ENCODE data around the gene CAPZA2. TPM values are rescaled to one million over a fixed set of nuclear protein-coding genes. Genes with fewer than 3 reads are reported as not detected.
"Not testable (repeated sequence)": the region's sequence is repeated elsewhere in the genome, so short reads cannot be mapped to it uniquely, and the experiment has no call there.

CAPZA2 gene
- total RNA-seq, 1 experiment from 2014 or later: 173 TPM

- no peaks in the 10 kb centered on the region for H3K36me3 Mint-ChIP-seq (ENCODE audit: insufficient read depth, unreplicated experiment)
- H3K9me3 Mint-ChIP-seq (ENCODE audit: unreplicated experiment): no peaks in the 10 kb centered on the region
- ChIA-PET CTCF (interaction anchor here (0.6 to 7.1 kb wide), 35 partner anchors 8 to 772 kb away, joined by 3 to 91 read pairs (median 5); no protein-coding TSS in a partner anchor), POLR2A (interaction anchor here (0.6 to 1.6 kb wide), 4 partner anchors 10 to 197 kb away, joined by 3 to 5 read pairs (median 3); partner anchors contain the start of gene ST7)
- intact Hi-C loops (cut with micrococcal nuclease): loop anchor here (1.0 to 5.0 kb wide), 5 partner anchors 55 to 457 kb away; no protein-coding TSS in a partner anchor
- peaks cover 6% of the 10 kb centered on the region for H3K4me1 Mint-ChIP-seq (ENCODE audit: insufficient read depth, unreplicated experiment)
- DNase-seq (ENCODE audit: unreplicated experiment): peak; percentile 84
- H3K27ac Mint-ChIP-seq (ENCODE audit: low read depth, unreplicated experiment): no peak overlapping the region
- H3K27me3 Mint-ChIP-seq (ENCODE audit: insufficient read depth, unreplicated experiment): no peaks in the 10 kb centered on the region
- no peak overlapping the region for H3K4me3 Mint-ChIP-seq (ENCODE audit: unreplicated experiment)
- BruUV-seq (replicated peaks): no TSS peak
- peak; percentile 84 for TF ChIP-seq CTCF (IDR thresholded peaks at IDR 0.05; ENCODE audit: unreplicated experiment)
Observed at GRCh38 chr7:116929914-116930913, 67.8 kb downstream of the CAPZA2 start.

GRCh38 chr7:116932566-116932965 lies 70.2 kb downstream of the CAPZA2 start:
- no peaks in the 10 kb centered on the region for H3K36me3 Mint-ChIP-seq (ENCODE audit: insufficient read depth, unreplicated experiment)
- DNase-seq (ENCODE audit: unreplicated experiment): no peak

GRCh38 chr7:116933465-116933864 lies 71.1 kb downstream of the CAPZA2 start:
- ChIA-PET POLR2A (interaction anchor here (0.8 to 1.6 kb wide), 3 partner anchors 21 to 186 kb away, joined by 3 to 4 read pairs (median 4); no protein-coding TSS in a partner anchor), CTCF (interaction anchor here (0.6 to 7.1 kb wide), 8 partner anchors 15 to 757 kb away, joined by 3 to 91 read pairs (median 4); no protein-coding TSS in a partner anchor)
- Mint-ChIP-seq H3K27ac (ENCODE audit: low read depth, unreplicated experiment) (no peak overlapping the region), H3K27me3 (ENCODE audit: insufficient read depth, unreplicated experiment) (peaks cover 15% of the 10 kb centered on the region), H3K36me3 (ENCODE audit: insufficient read depth, unreplicated experiment) (no peaks in the 10 kb centered on the region), H3K4me1 (ENCODE audit: insufficient read depth, unreplicated experiment) (peaks cover 6% of the 10 kb centered on the region), H3K4me3 (ENCODE audit: unreplicated experiment) (no peak overlapping the region), H3K9me3 (ENCODE audit: unreplicated experiment) (no peaks in the 10 kb centered on the region)
- intact Hi-C loops (cut with micrococcal nuclease): loop anchor here (5.0 kb wide), 1 partner anchor 454 kb away; no protein-coding TSS in a partner anchor
- DNase-seq (ENCODE audit: unreplicated experiment): no peak
- TF ChIP-seq CTCF (IDR thresholded peaks at IDR 0.05; ENCODE audit: unreplicated experiment): no peak
- no TSS peak for BruUV-seq (replicated peaks)

More at GRCh38 chr7:116932566-116932965, 70.2 kb downstream of the CAPZA2 start:
- TF ChIP-seq CTCF (IDR thresholded peaks at IDR 0.05; ENCODE audit: unreplicated experiment): no peak
- H3K27me3 Mint-ChIP-seq (ENCODE audit: insufficient read depth, unreplicated experiment): peaks cover 15% of the 10 kb centered on the region
- CTCF ChIA-PET: interaction anchor here (0.6 to 7.1 kb wide), 19 partner anchors 8 to 756 kb away, joined by 3 to 91 read pairs (median 3); no protein-coding TSS in a partner anchor
- peaks cover 6% of the 10 kb centered on the region for H3K4me1 Mint-ChIP-seq (ENCODE audit: insufficient read depth, unreplicated experiment)
- no peak overlapping the region for H3K27ac Mint-ChIP-seq (ENCODE audit: low read depth, unreplicated experiment)
- intact Hi-C loops (cut with micrococcal nuclease): loop anchor here (5.0 kb wide), 1 partner anchor 455 kb away; no protein-coding TSS in a partner anchor
- POLR2A ChIA-PET: interaction anchor here (0.5 to 1.6 kb wide), 3 partner anchors 22 to 475 kb away, joined by 3 to 4 read pairs (median 4); no protein-coding TSS in a partner anchor
- no peaks in the 10 kb centered on the region for H3K9me3 Mint-ChIP-seq (ENCODE audit: unreplicated experiment)
- no TSS peak for BruUV-seq (replicated peaks)
- H3K4me3 Mint-ChIP-seq (ENCODE audit: unreplicated experiment): no peak overlapping the region

- Mint-ChIP-seq H3K4me1 (ENCODE audit: insufficient read depth, unreplicated experiment) (peaks cover 6% of the 10 kb centered on the region), H3K9me3 (ENCODE audit: unreplicated experiment) (no peaks in the 10 kb centered on the region), H3K27me3 (ENCODE audit: insufficient read depth, unreplicated experiment) (peaks cover 15% of the 10 kb centered on the region), H3K27ac (ENCODE audit: low read depth, unreplicated experiment) (no peak overlapping the region), H3K4me3 (ENCODE audit: unreplicated experiment) (no peak overlapping the region), H3K36me3 (ENCODE audit: insufficient read depth, unreplicated experiment) (no peaks in the 10 kb centered on the region)
- intact Hi-C loops (cut with micrococcal nuclease): loop anchor here (5.0 kb wide), 1 partner anchor 453 kb away; no protein-coding TSS in a partner anchor
- CTCF ChIA-PET: interaction anchor here (0.7 to 1.3 kb wide), 2 partner anchors 57 to 193 kb away, joined by 3 to 4 read pairs; no protein-coding TSS in a partner anchor
- BruUV-seq (replicated peaks): no TSS peak
- no peak for DNase-seq (ENCODE audit: unreplicated experiment)
- POLR2A ChIA-PET: no interaction called here
- TF ChIP-seq CTCF (IDR thresholded peaks at IDR 0.05; ENCODE audit: unreplicated experiment): no peak
Observed at GRCh38 chr7:116934580-116934979, 72.2 kb downstream of the CAPZA2 start.

GRCh38 chr7:116936844-116937243 lies 74.5 kb downstream of the CAPZA2 start:
- intact Hi-C loops (cut with micrococcal nuclease); BruUV-seq (replicated peaks); H3K27ac Mint-ChIP-seq (ENCODE audit: low read depth, unreplicated experiment): not testable (repeated sequence)

More at GRCh38 chr7:116936844-116937243, 74.5 kb downstream of the CAPZA2 start:
- H3K9me3 Mint-ChIP-seq (ENCODE audit: unreplicated experiment); POLR2A ChIA-PET; H3K4me3 Mint-ChIP-seq (ENCODE audit: unreplicated experiment); DNase-seq (ENCODE audit: unreplicated experiment); H3K36me3 Mint-ChIP-seq (ENCODE audit: insufficient read depth, unreplicated experiment); H3K4me1 Mint-ChIP-seq (ENCODE audit: insufficient read depth, unreplicated experiment): not testable (repeated sequence)
- peaks cover 15% of the 10 kb centered on the region for H3K27me3 Mint-ChIP-seq (ENCODE audit: insufficient read depth, unreplicated experiment)
- CTCF ChIA-PET: interaction anchor here (0.6 kb wide), 1 partner anchor 22 kb away, joined by 4 read pairs; no protein-coding TSS in a partner anchor
